MV-4-11 (cell line): ENCODE results near the gene OR10D3.

Experiments
- DNase-seq: peaks from one replicate; lab custom pipeline; 2025; lab: John Stamatoyannopoulos, UW

OR10D3 gene

DNA sequence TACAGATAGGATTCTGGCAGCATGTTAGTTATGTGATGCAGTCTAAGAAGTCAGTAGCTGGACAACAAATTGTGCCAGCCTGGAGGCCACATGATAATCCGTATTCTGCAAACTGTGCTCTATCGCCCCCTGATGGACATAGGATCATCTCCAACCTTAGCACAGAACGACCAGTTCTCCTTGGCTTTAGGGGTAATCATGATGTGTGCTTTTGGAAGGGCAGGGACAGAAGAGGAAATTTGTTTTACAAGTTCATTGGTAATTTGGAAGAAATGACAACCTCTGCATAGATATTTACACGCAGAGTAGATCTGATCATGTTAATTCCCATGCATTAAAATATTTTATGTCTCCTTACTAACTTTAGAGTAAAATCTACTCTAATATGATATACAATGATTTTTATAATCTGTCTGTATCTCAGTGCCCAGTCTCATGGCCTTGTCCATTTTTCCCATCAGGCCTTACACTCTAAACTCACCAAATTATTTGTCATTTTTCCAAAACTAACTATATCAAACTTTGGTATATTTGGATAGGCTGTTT is 12.1 kb downstream of the OR10D3 start:
- peak; percentile 73 for DNase-seq

- no peak for DNase-seq
Measured at GRCh38 chr11:124197999-124198398, 14.9 kb downstream of the OR10D3 start.

DNA sequence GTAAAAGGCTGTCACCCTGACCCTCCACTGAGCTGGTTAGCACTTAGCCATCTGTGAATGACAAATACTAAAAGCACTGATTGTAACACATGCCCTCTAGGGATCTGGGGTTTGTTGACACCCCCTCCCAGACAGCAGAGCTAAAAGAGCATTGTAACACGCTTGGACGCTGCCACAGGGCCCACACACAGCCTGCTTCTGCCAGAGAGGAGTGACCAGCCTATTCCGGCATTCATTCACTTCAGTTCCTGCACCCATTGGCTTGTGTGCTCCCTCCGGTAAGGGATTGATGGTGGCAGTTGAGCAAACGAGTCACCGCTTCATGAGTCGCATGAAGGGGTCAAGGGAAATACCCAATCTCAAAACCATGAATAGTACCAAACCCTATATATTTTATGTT is 15.8 kb downstream of the OR10D3 start:
- no peak for DNase-seq

- no peak for DNase-seq
Measured at GRCh38 chr11:124199702-124200101, 16.6 kb downstream of the OR10D3 start.

GRCh38 chr11:124200671-124201070 is 17.5 kb downstream of the OR10D3 start:
- DNase-seq, result no peak

- DNase-seq, result no peak
Measured at GRCh38 chr11:124202951-124203350, 19.8 kb downstream of the OR10D3 start.

DNA sequence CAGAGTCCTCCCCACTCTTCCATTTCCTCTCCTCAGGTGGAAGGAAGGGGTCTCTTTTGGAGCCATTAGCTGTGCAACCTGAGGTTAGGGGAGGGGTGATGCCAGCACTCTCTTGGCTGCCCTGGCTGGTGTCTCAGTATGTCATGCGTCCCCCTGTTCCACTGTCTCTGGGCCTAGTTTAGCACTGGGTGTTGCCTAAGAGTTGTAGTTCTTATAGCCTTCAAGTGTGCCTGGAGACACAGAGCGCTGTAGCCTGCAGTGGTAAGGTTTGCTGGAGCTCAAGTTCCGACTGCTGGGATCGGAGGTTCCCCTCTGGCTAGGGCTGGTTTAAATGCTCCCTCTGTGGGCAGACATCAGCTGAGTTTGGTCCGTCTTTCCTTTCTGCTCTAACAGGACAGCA is 20.9 kb downstream of the OR10D3 start:
- DNase-seq, result no peak

GRCh38 chr11:124207102-124207792 is 24.1 kb downstream of the OR10D3 start:
- peak; percentile 15 for DNase-seq

- DNase-seq, result no peak
Measured at GRCh38 chr11:124209824-124210357, 26.7 kb downstream of the OR10D3 start.

DNA sequence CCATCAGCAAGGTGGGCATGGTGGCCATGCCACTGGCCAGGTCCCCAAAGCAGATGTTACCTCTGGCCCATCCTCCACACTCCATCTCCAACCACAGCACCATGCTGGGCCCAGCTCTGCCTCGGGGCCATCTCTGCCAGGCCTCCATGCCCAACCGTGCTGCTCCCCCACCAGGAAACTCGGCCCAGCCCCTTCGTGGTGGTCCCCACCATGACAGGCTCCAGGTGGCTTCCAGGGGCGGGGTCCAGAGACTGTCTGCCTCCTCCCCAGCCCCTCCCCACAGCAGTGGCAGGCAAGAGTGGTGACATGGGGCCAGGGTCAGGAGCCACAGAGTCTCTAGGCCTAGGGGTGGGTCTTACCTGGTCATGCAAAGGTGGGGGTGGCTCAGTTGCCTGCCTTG is 27.3 kb downstream of the OR10D3 start:
- DNase-seq, result no peak

DNA sequence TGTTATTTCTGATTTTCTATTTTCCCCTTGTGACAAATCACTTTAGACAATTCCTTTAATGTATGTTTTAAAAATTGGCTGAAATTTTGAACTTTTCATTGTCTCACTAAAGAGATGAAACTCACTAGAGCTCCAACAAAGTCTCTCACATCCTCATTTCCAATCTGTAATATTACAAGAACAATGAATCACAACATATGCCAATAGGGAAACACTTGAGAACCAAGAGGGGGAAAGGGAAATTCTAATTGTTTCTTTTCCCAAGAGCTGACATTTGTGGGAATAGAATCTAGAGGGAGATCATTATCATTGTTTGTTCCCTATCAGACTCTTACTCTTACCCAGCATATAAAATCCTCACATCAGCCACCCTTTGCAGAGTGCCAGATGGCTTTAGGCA is 28.2 kb downstream of the OR10D3 start:
- DNase-seq, result no peak

GRCh38 chr11:124214027-124214426 is 30.9 kb downstream of the OR10D3 start:
- DNase-seq, result no peak

DNA sequence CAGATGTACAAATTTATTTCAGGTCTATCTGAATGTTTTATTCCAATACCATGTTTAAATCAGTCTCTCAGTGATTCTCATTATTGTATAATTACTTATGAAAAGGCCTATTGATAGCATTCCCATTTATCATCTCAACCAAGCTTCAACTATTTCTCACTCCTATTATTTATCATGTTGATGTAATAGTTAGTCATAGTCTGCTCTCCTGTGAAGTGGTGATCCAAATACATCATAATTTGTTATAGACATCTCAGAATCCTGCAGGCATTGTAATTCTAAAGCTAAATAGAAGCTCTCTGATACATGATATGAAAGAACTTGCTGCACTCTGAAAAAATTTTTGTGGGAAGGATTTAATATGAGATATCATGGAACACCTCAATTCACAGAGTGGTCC is 36.0 kb downstream of the OR10D3 start:
- no peak for DNase-seq

GRCh38 chr11:124222407-124222806 is 39.3 kb downstream of the OR10D3 start:
- no peak for DNase-seq

- DNase-seq, result peak; percentile 97
Measured at GRCh38 chr11:124224618-124225423, 41.7 kb downstream of the OR10D3 start.

- no peak for DNase-seq
Measured at GRCh38 chr11:124225471-124225870, 42.3 kb downstream of the OR10D3 start.

DNA sequence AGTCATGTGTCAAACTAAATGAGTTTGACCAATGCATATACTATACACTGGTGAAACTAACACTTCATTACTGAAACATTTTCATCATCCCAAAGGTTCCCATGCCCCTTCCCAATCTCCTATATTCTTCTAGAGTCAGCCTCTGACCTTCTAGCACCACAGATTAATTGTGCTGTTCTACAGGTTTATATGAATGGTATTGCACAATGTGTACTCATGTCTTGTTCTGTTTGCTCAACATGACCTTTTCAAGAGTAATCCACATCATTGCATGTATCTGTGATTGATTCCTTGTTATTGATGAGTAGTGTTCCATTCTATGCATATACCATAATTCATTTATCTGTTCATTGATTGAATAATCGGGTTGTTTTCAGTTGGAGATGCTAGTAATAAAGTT is 50.2 kb downstream of the OR10D3 start:
- DNase-seq, result no peak
